ENCODE results near the gene FHAD1.

Gene FHAD1

GRCh38 chr1:15308621-15309027, 61.6 kb downstream of the FHAD1 start:
- no peak for DNase-seq (ENCODE audit: low read depth)
- TF ChIP-seq MAX (IDR thresholded peaks at IDR 0.05; ENCODE audit: low read depth, low read length): no peak
- TF ChIP-seq CTCF (IDR thresholded peaks at IDR 0.05; ENCODE audit: low read depth, low read length): no peak
- no peak for TF ChIP-seq POLR2A (IDR thresholded peaks at IDR 0.05; ENCODE audit: extremely low read depth, insufficient read length)
- no peak for TF ChIP-seq MYC (IDR thresholded peaks at IDR 0.05; ENCODE audit: low read depth, low read length)
- H3K4me3 ChIP-seq (ENCODE audit: low read depth, low read length): no peak overlapping the region

DNA sequence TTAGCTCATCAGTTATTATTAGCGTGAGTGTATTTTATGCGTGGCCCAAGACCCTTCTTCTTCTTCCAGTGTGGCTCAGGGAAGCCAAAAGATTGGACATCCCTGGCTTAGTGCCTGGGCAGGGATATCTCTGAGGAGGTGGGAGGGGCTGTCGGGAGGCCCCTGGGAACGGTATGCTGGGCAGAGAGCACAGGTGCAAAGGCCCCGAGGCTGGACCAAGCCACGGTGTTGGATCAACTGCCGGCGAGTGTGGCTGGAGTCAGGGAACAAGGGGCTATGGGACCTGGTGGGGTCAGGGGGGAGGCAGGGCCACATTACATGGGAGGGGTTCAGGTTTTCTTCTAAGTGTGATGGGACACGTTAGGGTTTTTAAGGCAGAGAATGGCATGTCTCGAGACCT, 62.7 kb downstream of the FHAD1 start:
- TF ChIP-seq CTCF (IDR thresholded peaks at IDR 0.05; ENCODE audit: low read depth, low read length): no peak
- TF ChIP-seq POLR2A (IDR thresholded peaks at IDR 0.05; ENCODE audit: extremely low read depth, insufficient read length): no peak
- TF ChIP-seq MAX (IDR thresholded peaks at IDR 0.05; ENCODE audit: low read depth, low read length): no peak
- TF ChIP-seq MYC (IDR thresholded peaks at IDR 0.05; ENCODE audit: low read depth, low read length): no peak
- DNase-seq (ENCODE audit: low read depth): no peak
- H3K4me3 ChIP-seq (ENCODE audit: low read depth, low read length): no peak overlapping the region

DNA sequence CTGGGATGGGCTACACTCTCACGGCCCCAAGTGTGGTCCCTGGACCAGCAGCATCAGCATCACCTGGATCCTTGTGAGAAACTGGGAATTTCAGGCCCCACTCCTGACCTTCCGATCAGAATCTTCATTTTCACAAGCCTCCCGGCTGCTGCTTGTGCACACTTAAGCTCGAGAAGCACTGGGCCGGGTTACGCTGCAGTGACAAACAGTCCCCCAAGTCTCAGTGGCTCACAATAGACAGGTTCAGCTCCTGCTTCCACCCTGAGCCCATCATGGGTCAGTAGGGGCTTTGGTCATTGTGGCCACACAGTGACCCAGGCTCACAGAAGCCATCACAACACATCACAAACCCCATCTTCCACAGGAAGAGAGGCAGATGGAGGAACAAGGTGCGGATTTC, 63.5 kb downstream of the FHAD1 start:
- TF ChIP-seq MYC (IDR thresholded peaks at IDR 0.05; ENCODE audit: low read depth, low read length) (no peak), MAX (IDR thresholded peaks at IDR 0.05; ENCODE audit: low read depth, low read length) (no peak), CTCF (IDR thresholded peaks at IDR 0.05; ENCODE audit: low read depth, low read length) (no peak), POLR2A (IDR thresholded peaks at IDR 0.05; ENCODE audit: extremely low read depth, insufficient read length) (no peak)
- no peak overlapping the region for H3K4me3 ChIP-seq (ENCODE audit: low read depth, low read length)
- no peak for DNase-seq (ENCODE audit: low read depth)

DNA sequence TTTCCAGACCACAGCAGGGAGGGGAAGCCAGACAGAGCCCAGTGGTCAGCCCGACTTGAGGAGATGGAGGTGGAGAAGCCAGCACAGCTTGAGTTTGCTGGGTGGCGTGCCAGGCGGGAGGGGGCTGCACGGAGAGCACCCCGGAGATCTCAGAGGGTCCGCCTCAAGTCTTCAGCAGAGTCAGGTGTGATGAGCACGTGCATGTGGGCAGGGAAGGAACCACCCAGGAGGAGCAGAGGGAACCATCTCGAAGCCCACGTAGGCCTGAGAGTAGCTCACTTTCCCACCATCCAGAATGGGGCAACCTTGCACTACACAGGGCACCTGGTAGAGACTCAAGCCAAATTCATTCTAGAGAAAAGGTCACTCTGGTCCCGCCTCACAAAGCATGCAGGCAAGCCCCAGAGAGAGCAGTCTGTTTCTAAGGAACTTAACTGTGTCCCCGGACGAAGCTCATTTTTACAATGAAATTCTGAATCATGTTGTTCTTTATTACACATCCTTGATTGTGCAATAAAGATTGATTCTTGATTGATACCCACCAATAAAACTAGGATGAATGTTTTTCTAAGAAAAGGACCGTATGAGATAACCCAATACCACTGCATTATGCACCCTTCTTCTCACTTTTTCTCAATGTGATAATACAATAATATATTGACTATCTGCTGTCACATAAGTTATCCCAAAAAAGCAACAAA, 64.2 kb downstream of the FHAD1 start:
- no peak for DNase-seq (ENCODE audit: low read depth)
- TF ChIP-seq POLR2A (IDR thresholded peaks at IDR 0.05; ENCODE audit: extremely low read depth, insufficient read length) (no peak), MAX (IDR thresholded peaks at IDR 0.05; ENCODE audit: low read depth, low read length) (no peak), CTCF (IDR thresholded peaks at IDR 0.05; ENCODE audit: low read depth, low read length) (no peak), MYC (IDR thresholded peaks at IDR 0.05; ENCODE audit: low read depth, low read length) (no peak)
- no peak overlapping the region for H3K4me3 ChIP-seq (ENCODE audit: low read depth, low read length)

DNA sequence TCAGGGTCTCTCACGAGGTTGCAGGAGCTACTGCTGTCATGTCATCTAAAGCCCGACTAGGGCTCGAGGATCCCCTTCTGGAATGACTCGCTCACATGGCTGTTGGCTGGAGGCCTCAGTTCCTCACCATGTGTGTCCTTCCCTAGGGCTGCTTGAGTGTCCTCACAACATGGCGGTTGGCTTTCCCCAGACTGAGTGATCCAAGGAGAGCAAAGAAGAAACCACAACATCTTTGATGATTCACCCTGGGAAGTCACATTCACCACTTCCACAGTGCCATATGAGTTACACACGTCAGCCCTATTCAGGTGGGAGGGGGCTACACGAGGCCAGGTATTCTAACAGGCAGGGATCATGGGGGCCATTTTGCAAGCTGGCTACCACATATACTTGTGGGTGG, 64.9 kb downstream of the FHAD1 start:
- DNase-seq (ENCODE audit: low read depth): peak; percentile 19

More for the DNA sequence above, 64.9 kb downstream of the FHAD1 start:
- no peak overlapping the region for H3K4me3 ChIP-seq (ENCODE audit: low read depth, low read length)
- TF ChIP-seq CTCF (IDR thresholded peaks at IDR 0.05; ENCODE audit: low read depth, low read length) (no peak), MYC (IDR thresholded peaks at IDR 0.05; ENCODE audit: low read depth, low read length) (no peak), MAX (IDR thresholded peaks at IDR 0.05; ENCODE audit: low read depth, low read length) (no peak), POLR2A (IDR thresholded peaks at IDR 0.05; ENCODE audit: extremely low read depth, insufficient read length) (no peak)
